Measurements from ENCODE around the gene HOXA5.

HOXA5 gene

DNA sequence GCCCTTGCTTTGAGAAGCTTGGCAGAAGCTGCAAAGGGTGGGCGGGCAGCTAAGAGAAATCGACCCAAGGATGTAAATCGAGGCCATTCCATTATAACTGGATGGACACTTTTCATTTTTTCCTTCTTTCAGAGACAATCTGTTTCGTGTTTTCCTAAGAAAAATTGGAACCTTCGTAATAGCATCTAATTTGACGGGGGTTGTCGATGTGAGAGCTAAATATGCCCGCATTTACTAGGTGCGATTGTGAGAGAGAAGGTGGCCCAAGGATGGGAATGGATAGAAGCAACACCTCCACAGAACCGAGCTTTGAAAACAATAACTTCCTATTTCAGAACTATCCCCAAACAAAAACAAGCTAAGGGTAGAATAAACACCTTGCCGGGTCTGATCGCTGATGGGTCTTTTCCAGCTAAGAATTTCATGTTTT, 12.1 kb downstream of the HOXA5 start:
- DNase-seq: no peak

DNA sequence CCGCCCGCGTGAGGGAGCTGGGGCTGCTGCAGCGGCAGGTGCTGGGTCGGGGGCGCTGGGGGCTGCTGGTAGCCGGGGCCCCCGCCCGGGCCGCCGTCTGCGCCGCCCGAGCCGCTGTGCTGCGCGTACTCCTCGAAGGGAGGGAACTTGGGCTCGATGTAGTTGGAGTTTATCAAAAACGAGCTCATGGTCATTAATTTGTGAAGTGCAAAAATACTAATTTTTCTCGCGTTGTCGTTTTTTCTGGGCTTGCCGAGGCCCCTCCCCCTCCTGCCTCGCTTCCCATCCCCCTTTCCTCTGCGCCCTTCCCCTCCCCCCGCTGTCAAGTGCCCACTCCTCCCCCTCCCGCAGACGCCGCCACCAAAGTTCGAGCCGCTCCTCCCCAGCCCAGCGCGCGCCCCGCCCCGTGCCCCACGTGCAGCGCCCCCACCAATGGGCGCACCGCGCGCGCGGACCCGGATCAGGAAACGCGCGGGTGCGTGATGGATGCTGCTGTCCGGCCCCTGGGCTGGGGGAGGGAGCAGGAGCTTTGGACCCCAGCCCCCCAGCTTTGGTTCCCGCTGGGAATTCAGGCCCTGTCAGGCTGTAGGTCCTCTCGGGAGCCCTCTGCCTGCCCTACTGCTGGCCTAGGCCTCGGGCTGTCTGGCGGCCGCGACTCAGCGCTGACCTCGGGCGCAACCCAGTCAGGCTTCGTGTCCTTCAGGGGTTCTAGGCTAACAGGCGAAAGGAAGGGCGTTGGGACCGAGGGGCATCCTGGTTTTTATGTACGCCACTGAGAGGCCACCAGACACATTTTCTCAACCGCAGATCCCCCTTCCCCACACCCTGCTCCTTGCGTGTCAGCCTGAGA, 12.7 kb downstream of the HOXA5 start, which contains the start of gene HOXA4:
Gene HOXA4 (minus strand): TSS at position 218 of the 850 bp plus-strand sequence. CDS start 24 bp downstream, at position 194.
- peak; percentile 96 for DNase-seq

DNA sequence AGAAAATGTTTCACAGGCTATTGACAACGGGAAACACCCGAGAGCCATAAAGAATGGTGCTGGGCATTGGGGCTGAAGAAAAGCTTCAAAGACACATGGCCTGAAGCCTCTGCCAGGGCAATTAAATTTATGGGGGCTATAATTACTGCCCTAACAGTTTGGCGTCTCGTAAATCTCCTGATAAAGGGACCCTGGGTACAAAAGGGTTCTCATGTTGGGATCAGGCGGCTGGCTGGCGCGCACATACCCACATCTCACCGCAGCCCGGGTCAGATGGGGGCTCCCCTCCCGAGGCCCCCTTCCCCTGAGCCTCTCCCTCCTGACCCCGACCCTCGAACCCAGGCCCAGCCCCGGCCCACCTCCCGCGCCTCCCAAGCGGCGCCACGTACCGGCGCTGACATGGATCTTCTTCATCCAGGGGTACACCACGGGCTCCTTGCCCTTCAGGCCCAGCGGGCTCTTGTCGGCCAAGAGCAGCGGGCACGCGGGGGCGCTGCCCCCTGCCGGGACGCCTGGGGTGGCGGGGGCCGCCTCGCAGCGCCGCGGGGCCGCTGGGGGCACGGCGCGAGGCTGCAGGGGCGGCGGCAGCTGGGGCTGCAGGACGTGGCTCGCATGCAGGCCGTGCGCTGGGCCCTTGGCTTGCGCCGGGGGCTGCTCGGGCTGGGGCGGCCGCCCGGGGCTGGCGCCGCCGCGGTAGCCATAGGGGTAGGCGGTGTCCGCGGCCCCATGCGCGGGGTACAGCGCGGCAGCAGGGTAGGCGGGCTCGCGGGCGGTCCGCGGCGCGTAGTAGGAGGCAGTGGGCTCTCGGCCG, 13.5 kb downstream of the HOXA5 start:
- DNase-seq: peak; percentile 51

DNA sequence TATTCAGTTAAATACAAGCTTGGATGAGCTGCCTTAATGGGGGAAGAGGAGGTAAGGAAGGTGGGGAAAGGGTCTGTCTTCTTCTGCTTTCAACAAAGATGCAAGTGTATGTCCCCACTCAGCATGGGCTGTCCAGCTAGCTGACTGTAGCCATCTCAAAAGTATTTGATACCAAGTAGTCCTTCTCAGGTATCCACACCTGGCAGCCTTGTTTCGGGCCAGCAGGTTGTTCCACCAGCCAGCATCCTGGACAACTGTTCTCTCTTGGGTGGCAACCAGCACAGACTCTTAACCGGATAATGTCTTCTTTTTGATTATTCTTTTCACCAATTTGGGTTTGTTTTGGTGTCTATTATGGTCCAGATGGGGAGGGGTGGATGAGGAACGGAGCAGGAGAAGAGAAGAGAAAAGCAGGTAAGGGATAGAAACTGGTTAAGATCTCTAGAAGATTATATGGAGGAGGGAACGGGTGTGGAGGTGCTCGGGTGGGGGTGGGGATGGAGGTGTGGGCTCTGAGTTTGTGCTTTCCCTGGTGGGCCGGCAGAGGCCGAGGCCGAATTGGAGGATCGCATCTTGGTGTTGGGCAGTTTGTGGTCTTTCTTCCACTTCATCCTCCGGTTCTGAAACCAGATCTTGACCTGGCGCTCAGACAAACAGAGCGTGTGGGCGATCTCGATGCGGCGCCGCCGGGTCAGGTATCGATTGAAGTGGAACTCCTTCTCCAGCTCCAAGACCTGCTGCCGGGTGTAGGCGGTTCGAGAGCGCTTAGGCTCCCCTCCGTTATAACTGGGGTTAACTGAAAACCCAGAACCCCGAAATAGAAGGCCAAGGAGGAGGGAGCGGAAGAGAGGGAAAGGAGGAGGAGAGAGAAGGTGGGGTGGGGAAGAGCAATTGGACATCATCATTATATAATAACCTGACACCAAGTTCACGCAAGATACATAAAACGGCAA, 14.4 kb downstream of the HOXA5 start:
- no peak for DNase-seq

DNA sequence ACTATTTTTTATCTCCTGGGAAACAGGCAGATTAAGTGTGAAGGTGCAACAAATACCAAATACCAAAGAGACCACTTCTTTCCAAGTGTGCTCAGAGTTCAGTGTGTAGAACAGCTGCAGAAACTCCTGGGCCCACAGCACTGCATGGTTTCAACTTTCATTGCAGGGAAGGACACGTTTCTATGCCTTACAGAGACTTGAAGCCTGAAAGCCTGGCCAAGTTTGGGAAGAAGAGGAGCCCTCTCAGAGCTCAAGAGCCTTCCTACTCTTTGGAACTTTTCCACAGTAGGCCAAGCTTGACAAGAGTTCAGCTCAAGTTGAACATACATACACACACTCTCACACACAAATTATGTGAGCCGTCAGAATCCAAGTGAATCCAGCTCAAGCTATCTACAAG, 15.4 kb downstream of the HOXA5 start:
- DNase-seq: peak; percentile 74

DNA sequence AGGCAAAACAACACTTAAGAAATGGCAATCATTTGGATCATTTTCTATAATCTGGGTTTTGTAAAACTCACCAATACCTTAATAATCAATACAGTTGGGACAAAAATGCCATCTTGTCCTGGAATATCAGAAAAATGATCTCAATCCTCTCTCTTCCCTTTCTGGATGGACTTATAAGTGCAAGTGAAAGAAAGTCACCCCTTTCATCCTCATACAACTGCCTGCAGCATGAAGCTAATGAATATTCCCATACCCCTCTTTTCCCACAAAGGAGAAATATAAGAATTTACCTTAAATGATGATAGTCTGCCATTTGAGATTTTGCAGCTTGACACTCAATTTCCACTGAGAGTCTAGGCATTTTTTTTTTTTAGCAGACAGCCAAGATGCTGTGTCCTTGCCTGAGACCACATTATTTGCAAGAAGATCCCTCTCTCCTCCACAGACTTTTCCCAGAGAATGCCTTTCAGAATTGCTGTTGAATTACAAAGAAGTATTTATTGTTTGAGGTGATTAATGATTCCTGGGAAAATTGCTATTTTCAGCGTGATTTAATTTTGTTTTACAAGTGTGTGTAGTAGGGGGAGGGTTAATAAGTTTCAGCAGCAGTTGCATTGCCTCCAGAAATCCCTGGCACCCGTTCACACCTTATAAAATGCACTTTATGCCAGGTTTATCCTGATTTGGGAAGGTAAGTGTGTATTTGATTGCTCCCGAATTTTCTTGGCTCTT, 16.7 kb downstream of the HOXA5 start:
- DNase-seq: no peak

DNA sequence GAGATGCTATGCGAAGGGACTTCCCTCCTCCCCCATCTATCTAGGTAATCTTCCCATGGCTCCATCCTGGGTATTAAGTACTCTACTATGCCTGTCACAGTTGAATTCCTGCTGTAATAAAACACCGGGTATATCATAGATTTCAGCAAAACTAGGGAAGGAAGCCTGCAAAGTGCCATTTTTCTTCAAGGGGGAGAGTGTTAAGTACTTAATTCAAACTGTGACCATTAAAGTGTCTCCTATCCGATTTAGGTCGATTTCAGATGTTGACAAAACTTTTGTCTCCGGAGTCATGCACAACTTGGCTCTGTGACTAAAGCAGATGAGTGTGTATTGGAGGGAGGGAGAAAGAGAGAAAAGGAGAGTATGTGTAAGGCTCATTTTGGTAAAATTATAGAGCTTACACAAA, 17.5 kb downstream of the HOXA5 start:
- DNase-seq: no peak

DNA sequence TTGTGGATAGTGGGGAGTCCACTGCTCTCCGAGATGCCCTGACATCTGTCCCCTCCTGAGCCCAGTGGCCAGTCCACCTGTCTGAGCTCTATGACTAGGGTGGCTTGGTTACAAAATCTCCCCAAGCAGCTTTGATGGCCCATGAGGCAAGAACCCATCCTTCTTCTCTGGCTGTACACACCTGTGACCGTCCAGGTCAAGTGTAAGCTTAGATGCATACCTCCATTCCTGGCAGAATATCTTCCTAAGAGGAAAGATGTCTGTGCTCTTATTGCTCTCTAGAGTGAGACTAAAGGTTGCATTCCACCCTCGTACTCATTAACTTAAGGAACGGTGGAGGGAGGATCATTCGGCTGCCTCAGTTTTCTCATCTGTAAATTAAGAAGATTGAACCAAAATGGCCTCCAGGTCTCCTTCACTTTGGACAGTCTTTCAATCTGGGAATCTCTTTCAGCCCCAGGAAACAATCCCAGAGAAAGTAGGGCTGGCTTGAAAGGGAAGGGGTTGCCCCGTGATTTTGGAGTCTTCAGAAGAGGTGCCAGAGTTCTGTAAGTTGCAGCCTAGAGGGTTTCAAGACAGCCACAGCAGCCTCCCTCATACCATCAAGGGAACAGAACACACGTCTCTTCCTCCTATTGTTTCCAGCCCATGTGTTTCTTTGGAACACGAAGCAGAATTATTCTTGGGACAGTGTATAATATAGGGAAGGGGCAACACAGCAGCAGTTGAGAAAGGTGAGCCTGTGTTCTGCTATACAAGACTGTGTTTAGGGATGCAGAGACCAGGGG, 18.4 kb downstream of the HOXA5 start:
- DNase-seq: no peak

DNA sequence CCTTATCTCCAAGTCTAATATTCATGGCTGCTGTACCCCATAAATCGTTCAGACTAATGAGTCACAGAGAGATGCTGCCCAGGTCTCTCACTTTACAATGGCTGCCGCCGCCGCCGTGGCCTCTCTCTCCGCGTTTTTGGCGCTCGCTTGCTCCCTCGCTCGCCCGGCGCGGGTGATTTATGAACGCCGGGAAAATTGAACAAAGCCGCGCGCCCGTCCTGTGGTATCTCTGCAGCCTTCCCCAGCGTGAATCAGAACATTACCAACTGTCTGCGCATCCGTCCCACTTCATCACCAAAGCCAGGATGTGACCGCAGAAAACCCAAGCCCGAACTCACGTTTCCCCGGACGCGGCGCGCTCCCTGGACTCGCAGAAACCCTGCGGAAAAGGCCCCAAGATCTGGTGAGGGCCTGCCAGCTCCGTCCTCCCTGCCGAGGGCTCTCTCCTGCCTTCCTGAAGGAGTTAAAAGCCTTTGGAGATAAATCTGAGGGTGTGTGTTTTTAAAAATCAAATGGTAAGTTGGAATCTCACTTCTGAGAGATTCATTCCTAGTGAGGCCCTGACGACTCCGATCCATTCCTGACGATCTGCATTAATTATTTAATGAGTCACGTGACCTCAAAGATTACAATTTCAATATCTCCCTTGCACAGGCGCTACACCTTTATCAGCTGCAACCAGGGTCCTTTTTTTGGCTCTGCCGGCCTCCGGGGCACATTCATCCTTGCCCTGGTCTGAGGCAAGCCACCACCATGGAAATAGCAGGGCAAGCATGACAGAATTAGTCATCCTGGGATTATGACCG, 19.2 kb downstream of the HOXA5 start:
- no peak for DNase-seq

DNA sequence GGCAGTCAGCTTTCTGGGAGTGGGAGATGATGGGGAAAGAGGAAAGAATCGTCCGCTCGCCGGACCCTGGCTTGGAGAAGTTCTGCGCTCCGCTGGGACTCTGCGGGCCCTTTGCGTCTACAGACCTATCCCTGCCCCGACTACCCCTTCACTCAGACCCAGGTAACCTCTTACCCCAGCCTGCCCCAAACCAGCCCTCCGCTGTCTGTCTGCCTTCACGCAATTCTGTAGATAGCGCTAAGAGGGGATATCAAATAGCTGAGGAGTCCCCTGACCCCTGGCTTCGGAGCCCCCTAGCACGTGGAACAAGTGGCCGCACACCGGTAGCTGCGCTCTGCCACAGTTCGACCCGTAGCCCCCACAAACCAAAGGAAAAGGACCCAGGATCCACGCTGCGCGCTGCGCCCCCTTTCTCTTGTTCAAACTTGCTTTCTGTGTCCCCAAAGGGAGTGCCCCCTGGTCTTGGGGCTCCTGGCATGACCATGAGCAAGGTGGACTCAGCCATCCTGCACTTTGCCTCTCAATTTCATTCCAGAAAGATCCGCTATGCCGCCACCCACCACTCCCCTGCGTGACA, 19.9 kb downstream of the HOXA5 start:
- DNase-seq: no peak

DNA sequence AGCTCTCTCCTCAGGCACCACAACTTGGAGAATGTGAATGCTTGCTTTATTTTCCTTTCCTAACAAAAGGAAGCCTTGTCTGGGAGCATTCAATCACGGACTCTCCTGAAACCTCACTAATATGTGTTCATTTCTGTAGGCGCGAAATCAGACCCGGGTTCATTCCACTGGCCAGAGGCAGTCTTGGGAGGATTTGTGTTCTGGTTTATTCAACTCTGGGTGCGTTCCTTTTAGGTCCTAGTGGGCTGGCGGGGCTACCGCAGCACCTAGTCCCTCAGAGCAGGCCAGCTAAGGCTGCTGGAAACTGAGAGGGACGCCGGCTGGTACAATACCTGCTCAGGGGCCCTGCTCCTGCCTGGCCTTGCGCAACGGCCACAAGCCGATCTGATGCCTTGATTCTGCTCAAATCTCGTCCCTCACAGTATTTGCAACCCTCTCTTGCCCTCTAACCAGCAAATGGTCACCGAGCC, 20.4 kb downstream of the HOXA5 start:
- DNase-seq: peak; percentile 30

DNA sequence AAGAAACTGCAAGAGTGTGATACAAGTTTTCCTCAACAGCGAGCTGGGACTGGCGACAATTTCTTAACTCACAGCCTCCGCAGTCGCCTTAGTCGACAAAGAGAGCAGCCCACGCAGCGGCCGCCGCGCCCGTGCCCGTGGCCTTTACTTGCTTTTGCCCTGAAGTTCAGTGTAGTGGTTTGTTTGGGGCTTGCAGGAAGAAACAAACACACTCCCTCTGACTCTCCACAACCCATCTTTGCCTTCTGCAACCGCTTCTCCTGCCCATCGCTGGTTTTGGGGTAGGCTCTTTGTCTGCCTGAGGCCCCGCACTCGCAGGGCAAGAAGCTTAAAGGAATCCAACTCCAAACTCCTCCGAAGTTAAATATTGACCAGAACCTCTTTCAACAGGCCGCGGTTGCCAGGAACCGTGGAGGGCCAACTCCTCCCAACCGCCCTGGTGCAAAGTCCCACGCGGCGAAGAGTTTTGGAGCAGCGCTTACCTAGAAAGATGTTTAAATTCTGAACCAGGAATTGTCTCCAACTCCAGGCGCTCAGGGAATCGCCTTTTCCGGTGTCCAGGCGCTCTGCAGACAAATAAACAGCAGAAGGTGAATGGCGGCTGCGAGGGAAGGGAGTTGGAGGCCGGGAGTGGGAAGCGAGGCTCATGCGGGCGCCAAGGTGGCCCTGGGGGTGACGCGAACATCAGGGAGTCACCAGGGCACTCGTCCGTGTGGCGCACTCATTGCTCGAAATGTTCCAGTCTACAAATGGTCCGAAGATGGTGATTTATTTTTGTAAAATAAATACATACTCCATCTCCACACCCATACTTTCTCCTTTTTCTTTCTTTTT, 21.2 kb downstream of the HOXA5 start:
- DNase-seq: peak; percentile 21

DNA sequence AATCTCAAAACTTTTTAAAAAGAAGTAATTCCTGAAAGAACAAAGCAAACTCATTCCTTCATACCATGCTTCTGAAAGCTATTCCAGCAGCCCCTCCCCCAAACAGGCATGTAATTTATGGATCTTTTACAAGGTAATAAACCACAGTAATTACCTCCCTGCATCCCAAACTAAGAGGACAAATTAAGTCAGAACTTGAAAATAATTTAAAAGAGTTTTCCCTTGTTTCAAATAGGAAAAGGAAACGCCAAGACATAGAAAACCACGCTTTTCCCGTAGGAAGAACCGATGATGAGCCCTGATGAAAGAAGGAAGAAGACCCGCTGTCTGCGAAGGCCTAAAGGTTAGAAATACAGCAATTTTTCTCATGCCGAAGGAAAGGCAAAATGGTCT, 21.8 kb downstream of the HOXA5 start:
- no peak for DNase-seq

DNA sequence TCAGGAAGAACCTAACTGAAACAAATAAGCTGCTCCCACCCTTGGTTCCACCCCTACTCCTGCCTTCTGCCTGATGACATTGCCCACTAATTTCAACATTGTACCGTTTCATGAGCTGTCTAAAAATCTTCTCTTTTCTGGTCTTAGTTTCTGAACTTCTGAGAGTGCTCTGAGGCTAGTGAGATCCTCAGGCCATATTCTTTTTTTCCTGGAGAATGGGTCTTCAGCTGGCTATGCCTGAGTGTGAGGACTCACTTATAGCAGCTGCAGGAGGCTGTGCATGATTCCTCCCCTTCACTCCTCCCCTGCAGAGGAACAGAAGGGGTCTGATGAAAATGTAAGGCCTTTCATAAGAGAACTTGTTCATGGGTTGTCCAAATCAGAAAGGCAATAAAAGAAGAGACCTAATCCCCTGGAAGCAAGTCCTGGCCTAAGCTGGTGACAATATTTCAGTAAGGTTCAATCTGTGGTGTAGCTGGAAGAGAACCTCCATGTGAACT, 24.0 kb downstream of the HOXA5 start:
- no peak for DNase-seq

DNA sequence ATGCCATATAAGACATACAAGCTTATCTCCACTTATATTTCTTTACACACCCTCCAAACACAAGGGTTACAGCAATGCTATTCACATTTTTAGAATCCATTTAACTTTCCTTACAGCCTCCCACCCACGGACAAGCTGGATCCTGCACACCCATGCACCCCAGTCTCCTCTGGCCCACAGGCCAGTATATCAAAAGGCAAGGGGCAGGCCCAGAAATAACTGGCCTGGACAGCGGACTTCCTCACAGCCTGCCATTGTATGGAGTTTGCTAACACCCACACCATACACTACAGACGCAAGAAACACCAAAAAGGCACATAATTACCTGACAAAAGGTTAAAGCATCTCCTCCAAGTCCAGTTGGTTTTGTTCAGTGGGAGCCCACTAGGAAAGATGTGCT, 24.9 kb downstream of the HOXA5 start:
- DNase-seq: no peak

DNA sequence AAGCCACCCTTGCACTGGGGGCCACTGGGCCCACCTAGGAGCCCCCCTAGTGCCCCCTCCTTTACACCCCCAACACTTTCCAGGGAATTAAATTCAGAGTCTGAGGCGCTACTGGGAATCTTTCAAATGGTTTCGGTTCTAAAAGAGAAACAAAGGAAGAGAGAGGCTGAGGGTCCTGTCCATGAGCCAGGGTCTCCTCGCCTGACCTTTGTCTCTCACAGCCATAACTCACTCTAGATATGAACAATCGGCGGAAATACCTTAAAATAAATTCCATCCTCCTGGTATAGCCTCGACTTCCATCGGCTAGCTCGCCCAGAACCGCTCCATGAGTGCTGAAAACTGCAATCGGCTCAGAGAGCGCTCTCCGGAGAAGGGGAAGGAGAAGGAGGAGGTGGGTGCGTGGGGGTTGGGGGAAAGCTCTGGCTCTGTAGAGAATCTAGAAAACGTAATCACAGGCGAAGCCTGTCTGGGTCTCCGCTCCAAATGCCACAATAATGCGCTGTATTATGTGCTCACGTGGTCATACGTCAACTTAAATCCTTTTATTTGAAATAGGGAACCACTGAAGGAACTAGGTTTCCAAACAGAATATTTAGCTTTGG, 25.5 kb downstream of the HOXA5 start:
- no peak for DNase-seq

DNA sequence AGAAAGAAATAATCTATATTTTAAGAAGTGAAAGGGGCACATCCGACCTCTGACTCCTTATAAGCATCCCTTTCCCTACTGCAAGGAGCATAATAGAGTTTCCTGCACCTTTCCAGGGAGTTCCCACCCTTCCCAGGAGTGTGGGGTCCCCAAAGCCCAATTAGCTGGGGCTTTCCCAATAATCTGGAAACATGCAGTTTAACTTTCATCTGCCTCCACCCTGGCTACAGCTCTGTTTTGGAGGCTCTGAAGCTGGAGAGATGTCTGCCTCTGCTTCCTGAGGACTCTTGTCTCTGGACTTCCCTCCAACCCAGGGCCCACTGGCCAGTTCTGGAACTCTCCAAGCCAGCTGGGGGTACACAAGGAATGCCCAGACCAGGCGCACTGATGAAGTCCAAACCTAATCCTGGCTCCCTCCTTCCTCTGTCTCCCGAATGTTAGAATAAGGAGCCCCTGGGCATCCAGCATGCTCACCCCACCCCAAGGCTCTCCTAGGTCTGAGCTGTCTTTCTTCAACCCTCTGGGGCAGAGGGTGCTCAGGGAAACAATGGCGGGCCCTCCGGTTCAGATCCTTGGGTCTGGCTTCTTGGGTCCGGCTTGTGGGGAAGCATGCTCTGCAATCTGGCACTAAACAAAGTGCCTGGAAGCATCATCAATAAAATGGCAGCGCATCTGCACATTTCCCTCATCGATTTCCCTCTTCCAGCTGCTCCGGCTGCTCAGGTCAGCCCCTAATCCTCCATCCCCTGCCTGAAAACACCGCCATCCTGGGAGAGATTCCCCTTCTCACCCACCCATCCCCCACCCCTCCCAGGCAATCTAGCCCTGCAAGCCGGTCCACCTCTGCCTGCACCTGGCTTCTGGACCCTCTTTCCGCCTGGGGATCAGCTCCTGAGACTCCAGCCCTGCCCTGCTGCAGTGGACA, 26.3 kb downstream of the HOXA5 start:
- DNase-seq: no peak
